ENCODE data around the gene DYNLL1. TPM values are rescaled to one million over a fixed set of nuclear protein-coding genes. Genes with fewer than 3 reads are reported as not detected.

Gene DYNLL1
- total and polyA plus RNA-seq, 2 of the 4 experiments (the other 2 are of a cell fraction): 663 to 696 TPM

DNA sequence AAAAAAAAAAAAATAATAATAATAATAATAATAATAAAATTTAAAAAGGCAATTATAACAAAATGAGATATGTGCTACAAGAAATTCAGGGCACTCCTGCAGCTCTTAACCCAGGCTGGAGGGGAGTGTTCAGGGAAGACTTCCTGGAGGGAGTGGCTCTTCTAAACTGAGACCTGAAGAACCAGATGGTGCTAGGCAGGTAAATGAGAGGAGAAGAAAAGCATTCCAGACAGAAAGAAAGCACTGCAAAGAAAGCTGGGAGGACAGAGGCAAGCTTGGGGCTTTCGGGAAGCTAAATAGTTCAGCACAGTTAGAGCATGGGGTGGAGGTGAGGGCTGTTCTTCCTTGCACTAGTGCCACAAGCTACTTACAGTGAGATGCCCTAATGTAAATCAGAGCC, 16.5 kb upstream of the DYNLL1 start:
- Histone ChIP-seq H4K5ac (ENCODE audit: low read depth, low read length) (no peak overlapping the region), H3K79me1 (ENCODE audit: low read depth in 1 of 2, low read length in 2 of 2) (peaks cover 18 to 31% of the 10 kb centered on the region in 2 experiments; a peak in 3 of 4 replicates), H2BK15ac (ENCODE audit: low read depth, low read length) (no peak overlapping the region), H3K56ac (ENCODE audit: extremely low read depth, insufficient read depth, low read length) (no peak overlapping the region), H2AK9ac (replicated peaks; ENCODE audit: low read depth, low read length, poor library complexity) (no peak overlapping the region), H3K4me3 (ENCODE audit: insufficient read depth, low read depth, low read length) (no peak overlapping the region), H4K20me1 (ENCODE audit: insufficient read depth, low read length) (no peaks in the 10 kb centered on the region), H3K36me3 (ENCODE audit: control insufficient read depth, insufficient read depth, low read length) (peaks cover 8% of the 10 kb centered on the region; the same call in 1 of the 2 replicates), H3K9me3 (ENCODE audit: control insufficient read depth, insufficient read depth, low read length) (no peaks in the 10 kb centered on the region), H3K9me1 (ENCODE audit: insufficient read depth, low read length) (peaks cover 8% of the 10 kb centered on the region; the same call in 1 of the 2 replicates), H3K23ac (ENCODE audit: low read depth, low read length) (no peak overlapping the region), H3K4me2 (ENCODE audit: low read depth, low read length) (no peak overlapping the region), H3K27ac (ENCODE audit: insufficient read depth, low read length) (no peak overlapping the region), H2AK5ac (ENCODE audit: low read depth, low read length) (no peak overlapping the region), H3K4ac (ENCODE audit: low read depth, low read length) (no peak overlapping the region), H3K27me3 (ENCODE audit: control insufficient read depth, insufficient read depth, low read length) (no peaks in the 10 kb centered on the region), H3K14ac (replicated peaks; ENCODE audit: low read depth, low read length) (no peak overlapping the region), H2AFZ (replicated peaks; ENCODE audit: low read length, poor library complexity) (no peak overlapping the region), H3K18ac (ENCODE audit: low read depth, low read length) (no peak overlapping the region), H4K91ac (ENCODE audit: insufficient read depth, low read depth, low read length) (no peak overlapping the region), H2BK20ac (ENCODE audit: low read depth, low read length) (no peak overlapping the region), H2BK5ac (ENCODE audit: low read depth, low read length, poor library complexity, severe bottlenecking) (no peak overlapping the region), H4K8ac (ENCODE audit: low read depth in 2 of 2, low read length in 2 of 2) (no peak overlapping the region), H2BK120ac (ENCODE audit: low read depth, low read length) (no peak overlapping the region), H3K4me1 (ENCODE audit: control insufficient read depth, insufficient read depth, low read length) (no peaks in the 10 kb centered on the region; the same call in 1 of the 2 replicates), H3K9ac (ENCODE audit: low read depth, low read length) (no peak overlapping the region)
- no CpG with 5 or more reads among the region's 1 CpG for WGBS, 2 experiments (ENCODE audit: extremely low coverage in 2 of 2, insufficient read length in 1 of 2)
- intact Hi-C loops (cut with micrococcal nuclease): no loop called here
- in situ Hi-C loops (cut with MboI; ENCODE audit: low sequenced_read_pairs): no loop called here
- CTCF ChIA-PET: no interaction called here
- ATAC-seq (ENCODE audit: low read depth) (no peak), DNase-seq (no peak)
- dilution Hi-C loops (cut with HindIII; ENCODE audit: low sequenced_read_pairs, unreplicated experiment): no loop called here
- POLR2A ChIA-PET (ENCODE audit: unreplicated experiment): no interaction called here
- no TSS peak for BruUV-seq (replicated peaks)
- TF ChIP-seq CHD1 (IDR thresholded peaks at IDR 0.05; ENCODE audit: low read depth, low read length) (no peak), CEBPB (IDR thresholded peaks at IDR 0.05; ENCODE audit: low read depth, low read length) (no peak), MAZ (IDR thresholded peaks at IDR 0.05; ENCODE audit: borderline replicate concordance, low read depth, low read length) (no peak), USF2 (IDR thresholded peaks at IDR 0.05; ENCODE audit: low read depth, low read length) (no peak), POLR2A (IDR thresholded peaks at IDR 0.05; ENCODE audit: low read depth, low read length) (no peak), NFE2L2 (IDR thresholded peaks at IDR 0.05; ENCODE audit: low read depth, low read length) (no peak), MXI1 (IDR thresholded peaks at IDR 0.05; ENCODE audit: borderline replicate concordance, low read depth, low read length) (no peak), SMC3 (IDR thresholded peaks at IDR 0.05; ENCODE audit: low read depth, low read length) (no peak), RFX5 (IDR thresholded peaks at IDR 0.05; ENCODE audit: low read depth, low read length) (no peak), FOS (IDR thresholded peaks at IDR 0.05; ENCODE audit: low read depth, low read length) (no peak)
- TF ChIP-seq, protein P1, sequence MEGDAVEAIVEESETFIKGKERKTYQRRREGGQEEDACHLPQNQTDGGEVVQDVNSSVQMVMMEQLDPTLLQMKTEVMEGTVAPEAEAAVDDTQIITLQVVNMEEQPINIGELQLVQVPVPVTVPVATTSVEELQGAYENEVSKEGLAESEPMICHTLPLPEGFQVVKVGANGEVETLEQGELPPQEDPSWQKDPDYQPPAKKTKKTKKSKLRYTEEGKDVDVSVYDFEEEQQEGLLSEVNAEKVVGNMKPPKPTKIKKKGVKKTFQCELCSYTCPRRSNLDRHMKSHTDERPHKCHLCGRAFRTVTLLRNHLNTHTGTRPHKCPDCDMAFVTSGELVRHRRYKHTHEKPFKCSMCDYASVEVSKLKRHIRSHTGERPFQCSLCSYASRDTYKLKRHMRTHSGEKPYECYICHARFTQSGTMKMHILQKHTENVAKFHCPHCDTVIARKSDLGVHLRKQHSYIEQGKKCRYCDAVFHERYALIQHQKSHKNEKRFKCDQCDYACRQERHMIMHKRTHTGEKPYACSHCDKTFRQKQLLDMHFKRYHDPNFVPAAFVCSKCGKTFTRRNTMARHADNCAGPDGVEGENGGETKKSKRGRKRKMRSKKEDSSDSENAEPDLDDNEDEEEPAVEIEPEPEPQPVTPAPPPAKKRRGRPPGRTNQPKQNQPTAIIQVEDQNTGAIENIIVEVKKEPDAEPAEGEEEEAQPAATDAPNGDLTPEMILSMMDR (conservative IDR thresholded peaks at IDR 0.05; ENCODE audit: low read depth, low read length): no peak
- TF ChIP-seq, protein P2, sequence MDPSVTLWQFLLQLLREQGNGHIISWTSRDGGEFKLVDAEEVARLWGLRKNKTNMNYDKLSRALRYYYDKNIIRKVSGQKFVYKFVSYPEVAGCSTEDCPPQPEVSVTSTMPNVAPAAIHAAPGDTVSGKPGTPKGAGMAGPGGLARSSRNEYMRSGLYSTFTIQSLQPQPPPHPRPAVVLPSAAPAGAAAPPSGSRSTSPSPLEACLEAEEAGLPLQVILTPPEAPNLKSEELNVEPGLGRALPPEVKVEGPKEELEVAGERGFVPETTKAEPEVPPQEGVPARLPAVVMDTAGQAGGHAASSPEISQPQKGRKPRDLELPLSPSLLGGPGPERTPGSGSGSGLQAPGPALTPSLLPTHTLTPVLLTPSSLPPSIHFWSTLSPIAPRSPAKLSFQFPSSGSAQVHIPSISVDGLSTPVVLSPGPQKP (IDR thresholded peaks at IDR 0.05; ENCODE audit: borderline replicate concordance, low read depth, low read length): no peak

All from IMR-90 (cell line).